SHP77 treated with DMSO at 0.1 percent for 48 hours (cell line): ENCODE measurements around the gene ADAMTSL2.
A peak's percentile ranks its signal among the peaks of the same experiment; 100 is the strongest.

Source experiments
- DNase-seq: peaks from one replicate; lab custom pipeline; 2025; lab: John Stamatoyannopoulos, UW

Gene ADAMTSL2

DNA sequence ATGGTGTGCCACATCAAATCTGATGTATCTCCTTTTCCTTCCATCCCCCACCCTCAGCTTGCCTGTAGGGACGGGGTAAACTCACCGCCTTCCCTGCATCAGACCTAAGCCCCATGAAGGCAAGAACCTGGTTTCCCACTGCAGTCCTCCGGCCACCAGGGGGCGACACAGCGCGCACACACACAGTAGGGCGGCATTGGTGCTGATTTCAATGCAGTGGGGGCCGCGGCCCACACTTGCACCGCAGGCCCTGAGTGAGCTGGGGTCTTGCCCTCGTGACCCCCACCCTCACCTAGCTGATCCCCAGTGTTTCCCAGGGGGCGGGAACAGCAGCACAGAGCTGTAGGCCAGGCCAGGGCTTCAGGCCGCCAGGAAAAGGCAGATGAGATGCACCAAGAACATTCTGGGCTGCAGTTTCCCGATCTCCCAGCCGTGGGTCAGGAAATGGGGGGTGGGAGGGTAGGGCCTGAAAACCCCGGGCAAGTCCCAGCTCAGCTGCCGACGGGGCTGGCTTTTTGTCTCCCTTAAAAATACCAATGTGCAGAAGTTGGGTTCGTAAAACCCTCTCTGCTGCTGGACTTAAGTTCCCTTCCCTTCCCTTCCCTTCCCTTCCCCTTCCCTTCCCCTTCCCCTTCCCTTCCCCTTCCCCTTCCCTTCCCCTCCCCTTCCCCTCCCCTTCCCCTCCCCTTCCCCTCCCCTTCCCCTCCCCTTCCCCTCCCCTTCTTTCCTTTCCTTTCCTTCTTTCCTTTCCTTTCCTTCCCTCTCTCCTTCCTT is 55.1 kb downstream of the ADAMTSL2 start:
- DNase-seq: no peak

- no peak for DNase-seq
Measured at GRCh38 chr9:133590231-133590855, 55.8 kb downstream of the ADAMTSL2 start.

- peak; percentile 48 for DNase-seq
Measured at GRCh38 chr9:133591116-133591910, 56.8 kb downstream of the ADAMTSL2 start.

DNA sequence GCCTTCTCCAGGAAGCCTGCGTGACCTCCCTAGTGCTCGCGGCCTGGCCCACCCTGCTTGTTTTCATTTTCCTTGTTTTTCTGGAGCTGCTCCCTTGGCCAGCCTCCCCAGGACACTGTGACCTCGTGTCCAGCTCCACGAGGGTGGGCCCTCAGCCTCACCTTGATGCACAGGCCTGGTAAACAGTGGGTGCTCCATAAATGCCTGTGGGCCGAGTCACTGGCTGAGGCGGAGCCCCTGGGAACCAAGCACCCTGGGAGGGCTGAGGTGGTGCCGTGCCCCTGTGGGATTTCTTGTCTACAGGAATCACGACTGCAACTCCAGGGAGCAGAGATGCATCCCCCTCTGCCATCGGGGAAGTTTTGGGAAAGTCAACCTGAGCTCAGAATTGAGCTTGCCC is 57.5 kb downstream of the ADAMTSL2 start:
- no peak for DNase-seq

DNA sequence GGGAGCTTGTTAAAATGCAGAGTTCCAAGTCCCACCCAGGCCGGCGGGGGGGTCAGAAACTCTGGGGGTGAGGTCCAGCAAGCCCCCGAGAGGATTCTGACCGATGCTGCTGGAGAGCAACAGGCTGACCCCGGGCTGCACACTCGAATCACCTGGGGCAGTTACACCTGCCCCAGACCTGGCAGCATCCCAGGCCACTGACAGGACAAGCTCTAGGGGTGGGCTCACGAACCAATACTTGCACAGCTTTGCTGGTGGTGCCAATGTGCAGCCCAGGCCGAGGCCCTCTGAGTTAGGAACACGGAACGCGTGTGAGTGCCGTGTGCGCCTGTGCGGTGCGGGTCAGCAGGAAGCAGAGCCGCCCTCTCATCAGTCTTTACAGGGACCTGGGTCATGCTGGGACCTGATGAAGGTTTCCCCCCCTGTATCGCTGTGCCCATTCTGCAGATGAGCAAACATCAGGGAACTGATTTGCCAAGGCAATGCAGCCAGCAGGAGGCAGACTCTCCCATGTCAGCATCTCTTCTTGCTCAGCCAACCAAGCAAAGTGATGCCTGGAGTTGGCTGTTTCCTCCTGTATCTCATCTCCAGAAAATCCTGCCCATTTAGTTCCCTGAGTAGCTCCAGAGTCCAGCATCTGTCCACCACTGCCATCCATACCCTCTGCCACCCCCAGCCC is 58.4 kb downstream of the ADAMTSL2 start:
- no peak for DNase-seq

DNA sequence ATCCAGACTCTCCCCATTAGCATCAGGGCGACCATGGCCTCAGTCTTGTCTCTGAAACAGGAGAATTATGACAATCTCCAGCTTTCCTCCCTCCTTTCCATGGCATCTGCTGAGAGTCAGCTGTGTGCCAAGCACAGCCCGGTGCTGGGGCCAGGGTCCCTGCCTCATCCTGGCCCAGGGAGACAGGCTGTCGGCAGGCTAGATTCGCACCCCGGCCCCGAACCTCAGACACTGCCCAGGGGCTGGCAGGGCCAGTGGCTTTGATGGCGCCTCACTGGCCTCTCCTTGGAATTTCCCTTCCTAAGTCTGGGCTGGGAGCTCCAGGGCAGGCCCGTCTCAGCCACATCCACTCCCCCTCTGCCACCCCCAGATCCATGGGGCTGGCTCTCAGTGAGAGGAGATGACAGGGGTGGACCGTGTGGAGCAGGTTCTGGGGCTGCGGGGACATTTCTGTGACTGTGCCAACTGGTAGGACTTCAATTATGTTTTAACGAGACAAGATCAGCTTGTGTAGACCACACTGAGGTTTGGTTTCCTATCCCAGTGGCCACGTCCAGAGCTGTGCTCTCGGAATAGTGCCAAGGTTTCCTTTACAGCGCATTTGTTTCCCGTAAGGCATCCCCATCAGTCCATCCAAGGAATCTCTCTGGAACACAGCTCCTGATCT is 59.2 kb downstream of the ADAMTSL2 start:
- DNase-seq: no peak

- no peak for DNase-seq
Measured at GRCh38 chr9:133594310-133594709, 59.8 kb downstream of the ADAMTSL2 start.

DNA sequence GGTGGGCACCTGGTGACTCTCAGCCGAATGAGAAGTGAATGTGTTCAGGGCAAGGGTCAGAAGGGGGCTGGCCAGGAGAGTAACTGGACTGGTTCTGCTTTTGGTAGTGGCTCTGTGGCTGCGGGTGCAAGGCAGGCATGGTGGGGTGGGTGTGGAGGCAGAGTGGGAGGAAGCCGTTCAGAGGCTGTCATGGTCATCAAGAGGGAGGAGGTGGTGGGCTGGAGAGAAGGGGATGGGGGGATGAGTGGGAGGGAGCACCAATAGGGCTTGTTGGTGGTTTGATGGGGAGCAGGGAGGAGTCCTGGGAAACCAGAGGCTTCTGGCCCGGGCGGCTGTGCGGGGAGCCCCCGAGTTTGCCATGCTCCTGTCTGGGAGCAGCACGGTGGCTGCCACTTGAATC is 61.4 kb downstream of the ADAMTSL2 start:
- DNase-seq: no peak

- DNase-seq: no peak
Measured at GRCh38 chr9:133597316-133597957, 62.9 kb downstream of the ADAMTSL2 start.

DNA sequence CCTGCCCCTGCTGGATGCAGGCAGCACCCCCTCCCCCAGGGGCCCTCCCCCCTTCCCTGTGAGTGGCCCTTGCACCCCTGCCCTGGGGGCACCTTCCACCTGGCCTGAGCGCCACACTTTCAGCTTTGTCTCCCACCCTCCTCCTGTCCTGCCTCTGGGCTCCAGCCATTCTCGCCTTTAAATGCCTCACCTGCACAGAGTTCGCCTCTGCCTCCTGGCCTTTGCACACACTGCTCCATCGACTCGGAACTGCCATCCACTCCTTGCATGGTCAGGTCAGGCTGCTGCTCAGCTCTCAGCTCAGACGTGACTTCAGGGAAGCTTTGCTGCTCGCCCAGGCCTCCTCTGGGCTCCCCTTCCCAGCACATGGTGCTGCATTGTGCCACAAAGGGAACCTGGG is 64.5 kb downstream of the ADAMTSL2 start:
- no peak for DNase-seq

GRCh38 chr9:133599470-133600173 is 65.1 kb downstream of the ADAMTSL2 start:
- DNase-seq: no peak

GRCh38 chr9:133600739-133601138 is 66.2 kb downstream of the ADAMTSL2 start:
- DNase-seq: no peak

GRCh38 chr9:133601746-133602145 is 67.2 kb downstream of the ADAMTSL2 start:
- no peak for DNase-seq

- DNase-seq: peak; percentile 26
Measured at GRCh38 chr9:133602277-133602676, 67.8 kb downstream of the ADAMTSL2 start.

DNA sequence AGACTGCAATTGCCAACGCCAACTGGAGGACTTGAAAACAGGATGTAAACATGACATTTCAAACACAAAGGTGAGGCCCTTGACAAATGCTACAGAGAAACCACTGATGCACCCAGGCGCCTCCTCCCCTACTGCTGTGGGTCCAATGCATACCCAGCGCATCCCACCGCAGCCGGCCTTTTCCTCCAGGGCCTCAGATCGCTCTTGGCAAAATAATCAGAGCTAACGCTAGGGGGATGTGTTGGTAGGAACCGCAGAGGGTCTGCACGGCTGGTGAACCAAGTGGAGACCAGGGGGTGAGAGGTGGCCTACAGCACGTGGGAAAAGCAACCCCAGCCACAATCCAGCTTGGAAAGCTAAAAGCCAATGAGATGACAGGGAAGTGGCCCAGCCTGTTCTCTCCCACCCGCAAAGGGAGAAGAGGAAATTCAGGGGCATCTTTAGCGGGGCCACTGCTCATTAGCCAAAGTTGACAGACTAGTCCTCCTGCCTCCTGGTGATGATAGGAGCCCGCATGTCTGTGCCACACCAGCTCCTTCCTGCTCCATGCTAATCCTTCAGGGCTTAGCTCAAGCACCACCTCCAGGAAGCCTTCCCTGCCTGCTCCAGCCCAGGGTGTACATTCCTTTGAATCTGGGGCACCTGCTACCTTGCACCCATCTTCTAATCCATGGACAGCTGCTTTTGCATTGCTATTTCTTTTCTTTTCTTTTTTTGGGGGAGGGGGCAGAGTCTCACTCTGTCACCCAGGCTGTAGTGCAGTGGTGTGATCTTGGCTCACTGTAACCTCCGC is 68.8 kb downstream of the ADAMTSL2 start:
- DNase-seq: no peak

DNA sequence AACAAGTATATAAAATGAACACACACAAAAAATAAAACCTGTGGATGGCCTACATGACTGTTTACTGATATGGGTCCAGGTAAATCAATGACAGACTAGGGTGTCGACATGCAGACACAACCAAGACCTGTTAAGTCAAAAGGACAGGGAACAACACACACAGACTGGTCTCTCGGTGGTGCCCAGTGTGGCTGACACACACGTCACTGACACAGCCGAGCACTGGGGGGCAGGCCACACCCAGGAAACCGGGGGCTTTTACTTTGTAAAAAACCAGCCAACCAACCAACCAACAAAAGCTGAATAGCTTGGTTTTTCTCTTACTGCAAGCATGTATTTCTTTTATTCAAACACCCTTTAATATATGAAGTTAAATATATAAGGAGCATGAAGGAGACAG is 69.7 kb downstream of the ADAMTSL2 start:
- no peak for DNase-seq

DNA sequence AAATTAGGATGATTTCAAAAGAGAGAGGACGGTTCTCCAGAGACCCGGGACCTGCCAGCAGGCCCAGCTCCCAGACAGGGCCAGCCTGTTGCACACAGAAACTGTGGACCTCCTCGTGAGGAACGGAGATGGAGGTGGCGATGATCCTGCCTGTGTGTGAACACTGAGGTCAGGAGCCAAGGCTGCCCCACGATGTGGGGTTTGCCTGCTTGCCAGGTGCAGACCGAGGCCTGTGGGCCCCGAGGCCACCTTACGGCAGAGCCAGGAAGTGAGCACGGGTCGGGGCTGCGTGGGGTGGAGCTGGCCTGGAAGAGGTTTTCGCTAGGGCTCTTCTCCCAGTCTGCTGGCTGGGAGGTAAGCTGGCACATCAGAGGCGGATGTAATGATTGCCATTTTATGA is 70.4 kb downstream of the ADAMTSL2 start:
- no peak for DNase-seq

DNA sequence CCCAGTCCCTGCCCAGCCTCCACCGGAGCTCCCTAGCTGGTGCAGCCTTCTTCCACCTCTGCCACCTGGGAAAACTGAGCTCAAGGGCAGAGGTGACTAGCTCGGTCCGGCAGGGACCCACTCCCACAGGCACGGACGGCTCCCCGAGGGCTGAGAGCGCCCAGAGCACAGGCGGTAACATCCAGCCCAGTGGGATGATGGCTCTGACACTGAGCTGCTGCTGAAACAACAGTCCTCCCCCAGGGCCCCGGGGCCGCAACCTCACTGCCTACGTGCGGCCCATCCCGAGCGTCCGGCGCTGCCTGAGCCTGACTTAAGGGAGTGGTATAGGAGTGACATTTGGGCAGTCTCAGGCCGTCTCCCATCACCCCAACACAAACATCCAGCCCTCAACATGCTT is 70.9 kb downstream of the ADAMTSL2 start:
- DNase-seq: no peak

DNA sequence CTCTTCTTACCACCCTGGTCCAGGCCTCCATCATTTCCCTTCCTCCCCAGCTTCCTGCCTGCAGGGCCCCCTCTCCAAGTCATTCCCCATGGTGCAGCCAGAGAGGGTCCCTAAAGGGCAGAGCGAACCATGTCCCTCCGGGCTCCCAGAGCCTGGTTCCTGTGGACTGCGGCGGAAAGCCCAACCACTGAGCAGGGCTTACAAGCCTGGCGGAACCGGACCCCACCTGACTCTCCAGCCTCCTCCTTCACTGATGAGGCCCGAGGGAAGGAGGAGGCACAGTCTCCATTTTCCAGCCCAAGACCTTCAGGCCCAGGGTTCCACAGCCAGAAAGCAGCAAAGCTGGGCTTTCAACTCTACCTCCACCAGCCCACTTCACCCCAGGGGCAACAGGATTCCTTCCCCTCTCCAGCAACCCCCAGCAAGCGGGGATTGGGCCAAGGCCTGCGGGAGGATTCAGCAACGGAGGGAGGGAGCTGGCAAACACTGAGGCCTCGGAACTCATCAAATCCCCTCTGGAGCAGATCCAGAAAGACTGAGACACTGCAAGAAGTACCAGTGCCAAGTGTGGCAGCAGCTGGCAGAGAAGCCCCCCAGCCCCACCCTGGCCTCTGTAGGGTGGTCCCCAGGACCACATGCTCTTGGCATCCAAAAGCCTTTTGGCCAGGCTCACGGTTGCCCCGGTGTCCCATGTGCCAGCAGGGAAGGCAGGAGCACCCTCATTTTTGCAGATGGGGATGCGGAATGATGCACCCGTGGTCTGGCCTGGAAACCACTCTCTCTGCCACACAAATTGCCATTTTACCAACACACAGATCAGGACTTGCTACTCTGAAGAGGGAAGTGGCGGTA is 71.6 kb downstream of the ADAMTSL2 start:
- no peak for DNase-seq
